Measurements from ENCODE around the gene OR2M5.

Gene OR2M5

GRCh38 chr1:248164031-248164430 is 19.1 kb downstream of the OR2M5 start:
- DNase-seq (ENCODE audit: low spot score), result no peak
- peaks cover 0 to 11% of the 10 kb centered on the region in 2 donors for H3K9me3 ChIP-seq (replicated peaks in 1 of 2; ENCODE audit: control insufficient read depth in 2 of 2, insufficient read depth in 1 of 2, low read depth in 1 of 2, low read length in 2 of 2)
- no peak overlapping the region for H3K4me2 ChIP-seq (ENCODE audit: insufficient read depth, low read length, poor library complexity, severe bottlenecking)
- H2BK5ac ChIP-seq (ENCODE audit: low read length), result no peak overlapping the region
- H3K9ac ChIP-seq (ENCODE audit: low read depth, low read length, poor library complexity), result no peak overlapping the region
- H3K23ac ChIP-seq (ENCODE audit: low read depth, low read length, poor library complexity), result no peak overlapping the region
- H3K4ac ChIP-seq (ENCODE audit: low read length), result no peak overlapping the region
- no peaks in the 10 kb centered on the region for H3K79me1 ChIP-seq (ENCODE audit: low read depth, low read length)
- no peak overlapping the region for H2AK5ac ChIP-seq (ENCODE audit: low read depth, low read length)
- no peak overlapping the region for H3K14ac ChIP-seq (ENCODE audit: low read length)
- WGBS, 2 donors (ENCODE audit: extremely low coverage in 2 of 2, insufficient read length in 2 of 2, insufficient replicate concordance in 1 of 2), result no CpG with 5 or more reads among the region's 12 CpGs
- H3K4me3 ChIP-seq (ENCODE audit: low read length in 2 of 2), result no peak overlapping the region
- no peak overlapping the region for H2BK12ac ChIP-seq (ENCODE audit: low read length)
- H2AFZ ChIP-seq (ENCODE audit: low read length), result no peak overlapping the region
- no peak overlapping the region for H2BK15ac ChIP-seq (ENCODE audit: low read length)
- no peaks in the 10 kb centered on the region for H3K4me1 ChIP-seq (ENCODE audit: control insufficient read depth in 2 of 2, insufficient read depth in 1 of 2, low read depth in 1 of 2, low read length in 2 of 2)
- no peak overlapping the region for H3K18ac ChIP-seq (ENCODE audit: low read length)
- peaks cover 0 to 2% (median 0%) of the 10 kb centered on the region in 3 experiments for H3K27me3 ChIP-seq (ENCODE audit: control insufficient read depth in 3 of 3, insufficient read depth in 3 of 3, low read depth in 1 of 3, low read length in 3 of 3)
- no peak overlapping the region for H3K27ac ChIP-seq (replicated peaks; ENCODE audit: low read length)
- no peak overlapping the region for H4K91ac ChIP-seq (ENCODE audit: low read depth, low read length, poor library complexity)
- H4K8ac ChIP-seq (ENCODE audit: low read depth, low read length), result no peak overlapping the region
- H2BK120ac ChIP-seq (ENCODE audit: low read depth, low read length), result no peak overlapping the region
- H3K36me3 ChIP-seq (replicated peaks in 1 of 2; ENCODE audit: control insufficient read depth in 2 of 2, insufficient read depth in 2 of 2, low read length in 2 of 2), result no peaks in the 10 kb centered on the region

GRCh38 chr1:248165186-248165585 is 20.2 kb downstream of the OR2M5 start:
- WGBS, 2 donors (ENCODE audit: extremely low coverage in 2 of 2, insufficient read length in 2 of 2, insufficient replicate concordance in 1 of 2), result no CpG with 5 or more reads among the region's 14 CpGs
- H4K91ac ChIP-seq (ENCODE audit: low read depth, low read length, poor library complexity), result no peak overlapping the region
- H2BK12ac ChIP-seq (ENCODE audit: low read length), result no peak overlapping the region
- no peak overlapping the region for H2BK120ac ChIP-seq (ENCODE audit: low read depth, low read length)
- no peak overlapping the region for H4K8ac ChIP-seq (ENCODE audit: low read depth, low read length)
- no peaks in the 10 kb centered on the region for H3K27me3 ChIP-seq (ENCODE audit: control insufficient read depth in 3 of 3, insufficient read depth in 3 of 3, low read depth in 1 of 3, low read length in 3 of 3)
- H3K14ac ChIP-seq (ENCODE audit: low read length), result no peak overlapping the region
- no peak overlapping the region for H2BK15ac ChIP-seq (ENCODE audit: low read length)
- no peak overlapping the region for H3K27ac ChIP-seq (replicated peaks; ENCODE audit: low read length)
- no peak overlapping the region for H2AK5ac ChIP-seq (ENCODE audit: low read depth, low read length)
- H3K23ac ChIP-seq (ENCODE audit: low read depth, low read length, poor library complexity), result no peak overlapping the region
- H3K4me3 ChIP-seq (ENCODE audit: low read length in 2 of 2), result no peak overlapping the region
- H3K4ac ChIP-seq (ENCODE audit: low read length), result no peak overlapping the region
- DNase-seq (ENCODE audit: low spot score), result no peak
- H3K36me3 ChIP-seq (replicated peaks in 1 of 2; ENCODE audit: control insufficient read depth in 2 of 2, insufficient read depth in 2 of 2, low read length in 2 of 2), result no peaks in the 10 kb centered on the region
- no peaks in the 10 kb centered on the region for H3K79me1 ChIP-seq (ENCODE audit: low read depth, low read length)
- no peak overlapping the region for H2BK5ac ChIP-seq (ENCODE audit: low read length)
- H3K18ac ChIP-seq (ENCODE audit: low read length), result no peak overlapping the region
- no peak overlapping the region for H3K9ac ChIP-seq (ENCODE audit: low read depth, low read length, poor library complexity)
- H3K4me2 ChIP-seq (ENCODE audit: insufficient read depth, low read length, poor library complexity, severe bottlenecking), result no peak overlapping the region
- peaks cover 0 to 8% of the 10 kb centered on the region in 2 donors for H3K9me3 ChIP-seq (replicated peaks in 1 of 2; ENCODE audit: control insufficient read depth in 2 of 2, insufficient read depth in 1 of 2, low read depth in 1 of 2, low read length in 2 of 2)
- H3K4me1 ChIP-seq (ENCODE audit: control insufficient read depth in 2 of 2, insufficient read depth in 1 of 2, low read depth in 1 of 2, low read length in 2 of 2), result no peaks in the 10 kb centered on the region
- H2AFZ ChIP-seq (ENCODE audit: low read length), result no peak overlapping the region

DNA sequence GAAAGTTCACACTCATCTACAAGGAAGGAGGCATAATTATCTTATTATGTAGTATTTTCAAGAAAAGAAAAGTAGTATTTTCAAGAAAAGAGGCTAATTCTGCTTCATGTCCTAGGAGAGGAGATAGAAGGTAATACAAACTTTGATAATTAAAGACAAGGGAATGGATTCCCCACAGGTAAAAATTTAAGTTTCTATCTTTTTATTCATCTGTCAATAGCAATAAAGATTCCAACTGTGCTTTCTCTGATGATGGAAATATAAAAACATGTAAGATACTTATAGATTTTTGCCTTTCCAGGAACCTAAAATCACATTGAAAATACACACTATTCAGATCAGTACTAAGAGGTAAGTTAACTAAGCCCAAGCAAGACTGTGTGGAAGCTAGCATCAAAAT is 29.6 kb downstream of the OR2M5 start, which contains the start of gene OR2M2:
TSS of gene OR2M2 (plus strand) at position 301 of the 400 bp plus-strand sequence. CDS start 5,165 bp downstream, outside the sequence.
- Histone ChIP-seq H3K27ac (replicated peaks; ENCODE audit: low read length) (no peak within 1 kb of the TSS), H3K14ac (ENCODE audit: low read length) (no peak within 1 kb of the TSS), H2BK5ac (ENCODE audit: low read length) (no peak within 1 kb of the TSS), H3K18ac (ENCODE audit: low read length) (no peak within 1 kb of the TSS), H3K36me3 (replicated peaks in 1 of 2; ENCODE audit: control insufficient read depth in 2 of 2, insufficient read depth in 2 of 2, low read length in 2 of 2) (no peaks in the 10 kb centered on the region), H4K8ac (ENCODE audit: low read depth, low read length) (no peak within 1 kb of the TSS), H2BK120ac (ENCODE audit: low read depth, low read length) (no peak within 1 kb of the TSS), H3K23ac (ENCODE audit: low read depth, low read length, poor library complexity) (no peak within 1 kb of the TSS), H3K79me1 (ENCODE audit: low read depth, low read length) (no peaks in the 10 kb centered on the region), H3K4me1 (ENCODE audit: control insufficient read depth in 2 of 2, insufficient read depth in 1 of 2, low read depth in 1 of 2, low read length in 2 of 2) (no peaks in the 10 kb centered on the region), H3K4ac (ENCODE audit: low read length) (no peak within 1 kb of the TSS), H3K4me2 (ENCODE audit: insufficient read depth, low read length, poor library complexity, severe bottlenecking) (no peak within 1 kb of the TSS), H3K9ac (ENCODE audit: low read depth, low read length, poor library complexity) (no peak within 1 kb of the TSS), H2BK15ac (ENCODE audit: low read length) (no peak within 1 kb of the TSS), H2AFZ (ENCODE audit: low read length) (no peak within 1 kb of the TSS), H4K91ac (ENCODE audit: low read depth, low read length, poor library complexity) (no peak within 1 kb of the TSS), H3K27me3 (ENCODE audit: control insufficient read depth in 3 of 3, insufficient read depth in 3 of 3, low read depth in 1 of 3, low read length in 3 of 3) (peaks cover 0 to 13% (median 0%) of the 10 kb centered on the region in 3 experiments), H2AK5ac (ENCODE audit: low read depth, low read length) (no peak within 1 kb of the TSS), H3K4me3 (ENCODE audit: low read length in 2 of 2) (no peak within 1 kb of the TSS), H3K9me3 (replicated peaks in 1 of 2; ENCODE audit: control insufficient read depth in 2 of 2, insufficient read depth in 1 of 2, low read depth in 1 of 2, low read length in 2 of 2) (no peaks in the 10 kb centered on the region), H2BK12ac (ENCODE audit: low read length) (no peak within 1 kb of the TSS)
- DNase-seq (ENCODE audit: low spot score), result no peak

DNA sequence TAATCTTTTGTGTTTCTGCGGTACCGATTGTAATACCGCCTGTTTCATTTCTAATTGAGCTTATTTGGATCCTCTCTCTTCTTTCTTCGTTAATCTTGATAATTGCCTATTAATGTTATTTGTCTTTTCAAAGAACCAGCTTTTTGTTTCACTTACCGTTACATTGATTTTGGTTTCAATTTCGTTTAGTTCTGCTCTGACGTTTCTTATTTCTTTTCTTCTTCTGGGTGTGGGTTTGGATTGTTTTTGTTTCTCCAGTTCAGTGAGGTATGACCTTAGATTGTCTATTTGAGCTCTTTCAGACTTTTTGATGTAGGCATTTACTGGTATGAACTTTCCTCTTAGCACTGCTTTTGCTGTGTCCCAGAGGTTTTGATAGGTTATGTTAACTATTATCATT is 39.0 kb downstream of the OR2M5 start:
- Histone ChIP-seq H2AFZ (ENCODE audit: low read length) (no peak overlapping the region), H4K91ac (ENCODE audit: low read depth, low read length, poor library complexity) (no peak overlapping the region), H2BK15ac (ENCODE audit: low read length) (no peak overlapping the region), H3K14ac (ENCODE audit: low read length) (no peak overlapping the region), H3K4ac (ENCODE audit: low read length) (no peak overlapping the region), H3K27ac (replicated peaks; ENCODE audit: low read length) (no peak overlapping the region), H4K8ac (ENCODE audit: low read depth, low read length) (no peak overlapping the region), H2BK12ac (ENCODE audit: low read length) (no peak overlapping the region), H2AK5ac (ENCODE audit: low read depth, low read length) (no peak overlapping the region), H3K18ac (ENCODE audit: low read length) (no peak overlapping the region), H3K9me3 (replicated peaks in 1 of 2; ENCODE audit: control insufficient read depth in 2 of 2, insufficient read depth in 1 of 2, low read depth in 1 of 2, low read length in 2 of 2) (peaks cover 0 to 13% of the 10 kb centered on the region in 2 donors), H3K4me1 (ENCODE audit: control insufficient read depth in 2 of 2, insufficient read depth in 1 of 2, low read depth in 1 of 2, low read length in 2 of 2) (peaks cover 0 to 2% of the 10 kb centered on the region in 2 donors), H2BK5ac (ENCODE audit: low read length) (no peak overlapping the region), H3K79me1 (ENCODE audit: low read depth, low read length) (no peaks in the 10 kb centered on the region), H2BK120ac (ENCODE audit: low read depth, low read length) (no peak overlapping the region), H3K4me2 (ENCODE audit: insufficient read depth, low read length, poor library complexity, severe bottlenecking) (no peak overlapping the region), H3K23ac (ENCODE audit: low read depth, low read length, poor library complexity) (no peak overlapping the region), H3K4me3 (ENCODE audit: low read length in 2 of 2) (no peak overlapping the region), H3K27me3 (ENCODE audit: control insufficient read depth in 3 of 3, insufficient read depth in 3 of 3, low read depth in 1 of 3, low read length in 3 of 3) (peaks cover 0 to 5% (median 0%) of the 10 kb centered on the region in 3 experiments), H3K36me3 (replicated peaks in 1 of 2; ENCODE audit: control insufficient read depth in 2 of 2, insufficient read depth in 2 of 2, low read length in 2 of 2) (no peaks in the 10 kb centered on the region), H3K9ac (ENCODE audit: low read depth, low read length, poor library complexity) (no peak overlapping the region)
- WGBS, 2 donors (ENCODE audit: extremely low coverage in 2 of 2, insufficient read length in 2 of 2, insufficient replicate concordance in 1 of 2), result no CpG with 5 or more reads among the region's 7 CpGs
- DNase-seq (ENCODE audit: low spot score), result no peak
